ENCODE data around the gene FOXP3.

Gene FOXP3

GRCh38 chrX:49212861-49213260 lies 51.6 kb downstream of the FOXP3 start:
- no peak overlapping the region for H3K4me3 ChIP-seq (ENCODE audit: control insufficient read depth, low read depth, low read length)
- TF ChIP-seq, protein P1, sequence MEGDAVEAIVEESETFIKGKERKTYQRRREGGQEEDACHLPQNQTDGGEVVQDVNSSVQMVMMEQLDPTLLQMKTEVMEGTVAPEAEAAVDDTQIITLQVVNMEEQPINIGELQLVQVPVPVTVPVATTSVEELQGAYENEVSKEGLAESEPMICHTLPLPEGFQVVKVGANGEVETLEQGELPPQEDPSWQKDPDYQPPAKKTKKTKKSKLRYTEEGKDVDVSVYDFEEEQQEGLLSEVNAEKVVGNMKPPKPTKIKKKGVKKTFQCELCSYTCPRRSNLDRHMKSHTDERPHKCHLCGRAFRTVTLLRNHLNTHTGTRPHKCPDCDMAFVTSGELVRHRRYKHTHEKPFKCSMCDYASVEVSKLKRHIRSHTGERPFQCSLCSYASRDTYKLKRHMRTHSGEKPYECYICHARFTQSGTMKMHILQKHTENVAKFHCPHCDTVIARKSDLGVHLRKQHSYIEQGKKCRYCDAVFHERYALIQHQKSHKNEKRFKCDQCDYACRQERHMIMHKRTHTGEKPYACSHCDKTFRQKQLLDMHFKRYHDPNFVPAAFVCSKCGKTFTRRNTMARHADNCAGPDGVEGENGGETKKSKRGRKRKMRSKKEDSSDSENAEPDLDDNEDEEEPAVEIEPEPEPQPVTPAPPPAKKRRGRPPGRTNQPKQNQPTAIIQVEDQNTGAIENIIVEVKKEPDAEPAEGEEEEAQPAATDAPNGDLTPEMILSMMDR (IDR thresholded peaks at IDR 0.05; ENCODE audit: control insufficient read depth, insufficient read depth, low read depth, low read length, missing control alignments), result no peak
- no peak for DNase-seq (ENCODE audit: low read depth)

DNA sequence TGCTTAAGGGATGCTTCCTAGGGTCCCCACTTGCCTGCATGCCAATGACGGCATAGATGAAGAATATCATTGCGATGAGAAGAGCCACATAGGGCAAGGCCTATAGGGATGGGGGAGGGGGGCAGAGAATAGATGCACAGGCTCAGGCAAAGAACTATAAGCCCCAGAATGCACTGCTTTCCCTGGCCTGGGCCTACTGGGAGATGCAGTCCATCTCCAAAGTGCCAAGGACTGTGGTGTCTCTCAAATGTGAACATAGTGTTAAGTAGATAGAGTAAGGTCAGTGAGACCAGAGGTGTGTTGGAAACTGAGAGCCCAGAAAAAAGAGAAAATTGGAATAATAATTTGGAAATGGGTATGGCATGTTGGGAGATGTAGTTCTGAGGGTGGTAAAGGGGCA lies 52.3 kb downstream of the FOXP3 start:
- TF ChIP-seq, protein P1 (IDR thresholded peaks at IDR 0.05; ENCODE audit: control insufficient read depth, insufficient read depth, low read depth, low read length, missing control alignments), result no peak
- no peak overlapping the region for H3K4me3 ChIP-seq (ENCODE audit: control insufficient read depth, low read depth, low read length)
- no peak for DNase-seq (ENCODE audit: low read depth)

- no peak for DNase-seq (ENCODE audit: low read depth)
- TF ChIP-seq, protein P1 (IDR thresholded peaks at IDR 0.05; ENCODE audit: control insufficient read depth, insufficient read depth, low read depth, low read length, missing control alignments), result no peak
These were observed 53.4 kb downstream of the FOXP3 start for GRCh38 chrX:49211074-49211473.

DNA sequence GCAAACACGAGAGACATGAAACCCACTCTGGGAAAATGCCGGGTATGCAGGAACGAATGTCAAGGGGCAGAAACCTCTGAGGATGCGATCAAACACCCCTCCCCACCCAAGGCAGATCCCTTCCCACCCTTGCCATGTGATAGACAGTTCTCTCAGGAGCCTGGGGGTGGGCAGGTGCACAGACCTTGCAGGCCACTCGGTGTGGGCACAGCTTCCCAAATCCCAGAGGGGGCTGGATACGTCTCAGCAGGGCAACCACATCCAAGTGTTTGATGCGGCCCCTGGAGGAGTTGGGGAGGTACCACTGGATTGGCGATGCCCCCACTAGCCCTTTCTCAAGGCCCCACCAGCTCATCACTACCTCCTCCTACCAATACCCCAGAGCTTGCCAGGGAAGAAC lies 54.1 kb downstream of the FOXP3 start:
- TF ChIP-seq, protein P1 (IDR thresholded peaks at IDR 0.05; ENCODE audit: control insufficient read depth, insufficient read depth, low read depth, low read length, missing control alignments), result no peak
- H3K4me3 ChIP-seq (ENCODE audit: control insufficient read depth, low read depth, low read length), result no peak overlapping the region
- DNase-seq (ENCODE audit: low read depth), result no peak

More at GRCh38 chrX:49211074-49211473, 53.4 kb downstream of the FOXP3 start:
- H3K4me3 ChIP-seq (ENCODE audit: control insufficient read depth, low read depth, low read length), result no peak overlapping the region

DNA sequence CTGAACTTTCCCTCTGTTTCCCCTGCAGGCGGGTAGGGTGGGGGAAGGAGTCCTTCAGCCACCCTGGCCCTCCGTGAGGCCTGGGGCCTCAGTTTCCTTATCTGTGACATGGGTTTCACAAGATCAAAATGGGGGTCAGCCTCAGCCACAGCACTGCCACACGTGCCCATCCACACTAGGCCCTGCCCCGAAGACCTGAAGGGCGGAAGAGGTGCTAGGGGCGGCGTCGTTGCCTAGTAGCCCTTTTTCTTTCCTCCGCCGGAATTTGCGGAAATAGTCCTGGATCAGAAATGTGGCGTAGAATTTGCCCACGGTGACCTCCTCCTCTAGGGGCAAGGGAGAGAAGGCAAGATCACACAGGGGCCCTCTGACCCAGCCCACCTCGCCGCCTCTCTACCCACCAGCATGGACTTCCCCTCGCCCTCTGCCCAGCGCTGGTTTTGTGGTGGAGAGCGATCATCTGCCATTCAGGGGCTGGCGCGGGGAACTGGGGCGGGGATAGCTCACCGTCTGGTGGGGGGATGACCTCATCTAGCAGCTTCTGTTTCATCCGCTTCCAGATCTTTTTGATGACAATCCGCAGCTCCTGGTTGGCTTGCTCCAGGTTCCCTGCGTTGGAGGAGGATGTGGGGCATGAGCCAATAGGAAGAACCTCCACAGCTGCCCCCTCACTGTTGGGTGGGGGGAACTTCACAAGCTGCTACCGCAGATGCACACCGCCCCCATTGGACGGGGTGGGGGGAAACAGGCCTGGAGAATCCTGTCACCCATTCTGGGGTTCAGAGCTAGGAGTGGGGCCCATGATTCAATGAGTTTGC lies 54.9 kb downstream of the FOXP3 start:
- TF ChIP-seq, protein P1 (IDR thresholded peaks at IDR 0.05; ENCODE audit: control insufficient read depth, insufficient read depth, low read depth, low read length, missing control alignments), result no peak
- no peak for DNase-seq (ENCODE audit: low read depth)
- H3K4me3 ChIP-seq (ENCODE audit: control insufficient read depth, low read depth, low read length), result no peak overlapping the region

DNA sequence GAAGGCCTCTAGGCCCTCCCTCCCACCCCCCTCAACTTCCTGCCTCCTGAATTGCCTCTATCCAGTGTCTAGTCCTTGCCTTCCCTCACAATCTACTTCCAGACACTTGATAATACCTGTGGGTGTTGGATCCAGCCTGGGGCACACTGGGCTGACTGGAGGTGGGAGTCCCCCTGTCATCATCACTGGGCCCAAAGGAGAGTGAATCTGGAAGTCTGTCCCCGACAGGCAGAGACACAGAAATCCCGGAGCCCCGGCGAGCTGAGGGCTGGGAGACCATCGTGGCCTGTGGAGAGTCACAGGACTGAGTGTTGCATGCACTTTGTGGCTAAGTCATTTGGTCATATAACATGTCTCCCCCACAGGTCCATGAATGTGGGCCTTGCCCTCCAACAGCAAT lies 56.1 kb downstream of the FOXP3 start:
- TF ChIP-seq, protein P1 (IDR thresholded peaks at IDR 0.05; ENCODE audit: control insufficient read depth, insufficient read depth, low read depth, low read length, missing control alignments), result no peak
- DNase-seq (ENCODE audit: low read depth), result no peak
- H3K4me3 ChIP-seq (ENCODE audit: control insufficient read depth, low read depth, low read length), result no peak overlapping the region

Measured in AG09309 (cell line).